NAMALWA (cell line): ENCODE measurements around the gene CAPN13.

Experiments used
- DNase-seq: peaks from one replicate; pipeline ENCODE4 v3.0.0-alpha.2; 2015; ENCODE audit warnings: low spot score

CAPN13 gene, protein sequence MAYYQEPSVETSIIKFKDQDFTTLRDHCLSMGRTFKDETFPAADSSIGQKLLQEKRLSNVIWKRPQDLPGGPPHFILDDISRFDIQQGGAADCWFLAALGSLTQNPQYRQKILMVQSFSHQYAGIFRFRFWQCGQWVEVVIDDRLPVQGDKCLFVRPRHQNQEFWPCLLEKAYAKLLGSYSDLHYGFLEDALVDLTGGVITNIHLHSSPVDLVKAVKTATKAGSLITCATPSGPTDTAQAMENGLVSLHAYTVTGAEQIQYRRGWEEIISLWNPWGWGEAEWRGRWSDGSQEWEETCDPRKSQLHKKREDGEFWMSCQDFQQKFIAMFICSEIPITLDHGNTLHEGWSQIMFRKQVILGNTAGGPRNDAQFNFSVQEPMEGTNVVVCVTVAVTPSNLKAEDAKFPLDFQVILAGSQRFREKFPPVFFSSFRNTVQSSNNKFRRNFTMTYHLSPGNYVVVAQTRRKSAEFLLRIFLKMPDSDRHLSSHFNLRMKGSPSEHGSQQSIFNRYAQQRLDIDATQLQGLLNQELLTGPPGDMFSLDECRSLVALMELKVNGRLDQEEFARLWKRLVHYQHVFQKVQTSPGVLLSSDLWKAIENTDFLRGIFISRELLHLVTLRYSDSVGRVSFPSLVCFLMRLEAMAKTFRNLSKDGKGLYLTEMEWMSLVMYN

DNA sequence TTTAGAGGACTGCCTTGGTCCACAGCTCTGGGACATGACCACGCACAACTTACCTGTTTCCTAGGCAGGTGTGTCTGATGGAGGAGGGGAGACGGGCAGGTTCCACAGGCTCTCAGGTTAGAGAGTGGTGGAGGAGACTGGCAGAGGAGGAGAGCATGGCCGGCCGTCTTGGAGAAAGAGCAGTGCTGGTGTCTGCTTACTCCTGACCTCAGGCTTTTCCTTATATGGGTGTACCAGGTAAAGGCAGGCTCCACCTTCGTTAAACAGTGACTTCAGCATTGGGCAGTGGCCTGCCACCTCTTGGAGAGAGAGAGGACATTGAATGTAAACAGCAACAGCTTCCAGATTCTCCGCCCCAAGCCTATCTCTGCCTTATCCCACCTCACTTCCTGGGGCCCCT, at the start of gene CAPN13:
Gene CAPN13 (minus strand): TSS at position 198 of the 400 bp plus-strand sequence. CDS start 20,121 bp downstream, outside the sequence.
- no peak for DNase-seq

DNA sequence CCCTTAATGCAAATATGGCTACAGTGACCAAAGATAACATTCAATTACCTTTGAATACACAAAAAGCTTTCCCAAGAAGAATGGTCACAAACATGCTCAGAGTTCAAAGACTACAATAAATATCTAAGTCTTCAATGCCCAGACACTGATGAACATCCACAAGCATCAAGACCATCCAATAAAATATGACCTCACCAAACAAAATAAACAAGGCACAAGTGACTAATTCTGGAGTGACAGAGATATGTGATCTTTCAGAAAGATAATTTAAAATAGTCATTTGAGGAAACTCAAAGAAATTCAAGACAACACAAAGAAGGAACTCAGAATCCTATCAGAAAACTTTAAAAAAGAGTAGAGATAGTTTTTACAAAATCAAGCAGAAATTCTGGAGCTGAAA, 40.6 kb upstream of the CAPN13 start:
- DNase-seq, result no peak

DNA sequence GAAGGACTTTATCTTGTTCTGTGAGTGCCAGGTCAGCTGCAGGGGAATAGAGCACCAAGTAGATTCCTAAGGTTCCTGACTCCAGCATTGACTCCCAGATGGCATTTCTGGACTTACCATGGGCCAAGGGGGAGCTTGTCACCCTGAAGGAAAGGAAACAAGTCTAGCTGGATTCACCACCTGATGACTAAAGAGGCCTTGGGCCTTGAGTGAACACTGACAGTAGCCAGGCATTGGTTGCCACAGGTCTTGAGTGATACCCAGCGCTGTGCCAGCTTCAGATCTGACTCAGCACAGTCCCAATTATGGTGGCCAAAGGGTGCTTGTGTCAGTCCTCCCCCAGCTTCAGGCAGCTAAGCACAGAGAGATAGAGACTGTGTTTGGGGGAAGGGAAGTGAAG, 40.1 kb upstream of the CAPN13 start:
- DNase-seq, result no peak

DNA sequence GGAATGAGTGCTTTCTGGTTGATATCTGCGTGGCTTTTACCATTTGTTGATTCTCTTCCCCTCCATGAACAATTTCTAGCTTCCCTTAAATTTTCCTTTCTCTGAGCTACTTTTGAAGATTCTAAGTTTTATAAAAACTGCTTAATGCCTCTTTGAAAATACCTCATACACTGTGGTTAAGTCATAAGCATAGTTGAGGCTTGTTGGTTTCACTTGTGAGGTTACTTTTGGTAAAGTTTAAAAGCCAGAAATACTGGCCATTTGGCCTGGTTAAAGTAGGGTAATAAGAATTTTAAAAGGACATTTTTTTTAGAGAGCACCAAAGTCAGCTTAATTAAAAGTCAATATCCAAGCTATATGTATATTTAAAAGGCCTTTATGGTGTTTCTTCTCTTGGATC, 21.3 kb upstream of the CAPN13 start:
- DNase-seq, result no peak

DNA sequence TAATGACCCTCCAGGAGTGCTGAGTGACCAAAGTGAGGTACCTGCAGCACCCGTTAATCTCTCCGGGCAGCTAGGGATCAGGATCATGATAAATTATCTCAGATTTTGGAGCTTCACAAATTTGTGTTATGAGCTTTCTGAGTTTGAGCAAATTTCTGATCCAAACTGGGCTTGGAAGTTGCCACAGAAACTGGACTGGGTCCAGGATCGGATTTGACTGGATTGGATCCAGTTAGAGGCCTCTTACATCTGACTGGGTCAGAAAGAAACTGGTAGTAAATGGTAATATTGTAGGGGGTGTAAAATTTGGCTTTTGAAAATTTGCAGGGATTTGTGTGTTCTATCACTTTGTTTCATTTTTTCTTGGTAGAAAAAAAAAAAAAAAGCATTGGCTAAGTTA, 19.7 kb upstream of the CAPN13 start:
- no peak for DNase-seq

GRCh38 chr2:30826481-30826880, 19.2 kb upstream of the CAPN13 start:
- no peak for DNase-seq

- no peak for DNase-seq
These were observed 16.2 kb upstream of the CAPN13 start for GRCh38 chr2:30823452-30823851.

DNA sequence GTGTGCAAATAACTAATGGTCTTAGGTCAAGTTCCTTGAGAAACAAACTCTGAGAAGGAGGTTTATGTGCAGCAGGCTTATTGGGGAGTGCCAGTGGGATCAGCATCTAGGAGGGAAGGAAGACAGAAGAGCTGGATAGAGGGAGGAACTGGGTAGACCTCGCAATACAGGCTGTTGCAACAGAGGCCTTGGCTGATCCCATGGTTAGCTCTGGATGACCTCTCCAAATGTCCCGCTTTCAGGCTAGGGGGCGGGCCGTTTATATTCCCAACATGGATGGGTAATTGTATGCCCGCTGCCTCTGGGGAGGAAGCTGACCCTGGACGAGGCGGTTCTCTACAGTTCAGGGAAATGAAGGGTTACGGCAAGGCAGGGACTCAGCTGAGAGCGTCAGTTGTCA, 14.7 kb upstream of the CAPN13 start:
- DNase-seq, result no peak

- no peak for DNase-seq
These were observed 13.3 kb upstream of the CAPN13 start for GRCh38 chr2:30820381-30821055.

DNA sequence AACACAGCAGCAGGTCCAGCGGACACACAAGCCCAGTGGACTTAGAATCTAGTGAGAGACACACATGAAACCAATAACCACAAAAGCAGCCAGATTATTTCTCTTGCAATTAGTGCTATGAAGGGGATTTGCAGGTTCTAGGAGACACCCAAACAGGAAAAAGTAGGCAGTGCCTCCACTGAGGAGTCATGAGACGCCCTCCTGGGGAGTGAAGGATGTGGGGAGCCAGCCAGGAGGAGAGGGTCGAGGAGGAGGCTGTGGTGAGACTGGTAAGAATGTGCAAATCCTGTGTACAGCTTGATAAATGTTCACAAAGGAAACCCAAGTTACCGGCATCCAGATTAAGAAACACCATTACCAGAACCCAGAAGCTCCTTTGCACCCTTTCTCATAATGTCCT, 2.7 kb upstream of the CAPN13 start:
- no peak for DNase-seq

DNA sequence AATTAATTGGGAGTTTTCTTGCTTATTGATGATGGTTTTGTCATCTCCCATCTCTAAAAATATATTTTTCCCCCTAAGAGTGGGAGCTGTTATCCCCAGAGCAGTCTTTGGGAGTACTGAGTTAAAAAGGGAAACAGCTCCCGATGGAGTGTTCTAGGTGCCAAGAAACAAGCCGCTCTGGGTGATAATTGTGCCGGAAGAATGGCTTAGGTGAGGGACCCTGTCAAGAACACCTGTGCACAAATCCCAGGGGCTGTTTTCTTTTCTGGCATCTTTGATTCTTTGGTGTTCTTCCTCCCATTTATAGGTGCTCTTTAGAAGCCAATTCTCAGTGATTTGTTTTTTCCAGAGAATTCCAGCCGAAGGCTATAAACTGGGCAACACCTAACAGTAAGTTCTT, 1.4 kb upstream of the CAPN13 start:
- no peak for DNase-seq

DNA sequence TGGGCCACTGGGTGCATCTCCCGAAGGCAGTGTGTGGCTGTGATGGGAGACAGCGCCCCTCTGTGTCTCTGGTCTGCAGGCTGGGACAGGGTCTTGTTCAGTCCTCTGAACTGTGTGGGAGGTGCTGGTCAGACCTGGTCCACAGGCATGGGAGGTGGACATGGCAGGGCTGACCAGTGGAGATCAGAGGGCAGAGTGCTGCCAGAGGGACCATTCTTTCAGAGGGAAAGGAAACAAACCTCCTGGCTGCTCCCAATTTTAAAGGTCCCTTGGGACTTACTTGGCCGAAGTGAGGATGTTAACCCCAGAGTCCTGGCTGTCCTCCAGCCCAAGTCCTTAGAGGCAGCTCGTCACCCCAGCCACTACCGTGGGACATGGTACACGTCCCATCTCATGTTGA, 4.0 kb downstream of the CAPN13 start:
- DNase-seq, result no peak

DNA sequence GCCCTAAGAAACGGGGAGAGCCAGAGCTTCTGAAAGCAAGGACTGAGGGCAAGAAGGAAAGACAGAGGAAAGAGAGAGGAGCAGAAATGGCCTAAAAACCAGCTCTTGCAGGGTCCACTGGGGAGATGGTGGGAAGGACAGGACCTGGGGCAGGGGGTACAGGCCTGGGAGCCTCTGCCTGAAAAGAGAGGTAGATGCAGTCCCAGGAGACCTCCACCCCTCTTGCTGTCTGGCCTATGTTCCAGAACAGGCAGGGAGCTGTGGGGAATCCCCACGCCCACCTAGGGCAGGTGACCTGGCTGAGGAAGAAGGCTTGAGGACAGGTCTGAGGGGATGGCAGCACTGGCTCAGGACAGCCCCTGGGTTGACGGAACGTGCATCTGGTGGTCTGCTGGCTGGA, 4.6 kb downstream of the CAPN13 start:
- no peak for DNase-seq

GRCh38 chr2:30801821-30802455, 5.3 kb downstream of the CAPN13 start:
- DNase-seq, result no peak

GRCh38 chr2:30800159-30800558, 7.1 kb downstream of the CAPN13 start:
- DNase-seq, result no peak

DNA sequence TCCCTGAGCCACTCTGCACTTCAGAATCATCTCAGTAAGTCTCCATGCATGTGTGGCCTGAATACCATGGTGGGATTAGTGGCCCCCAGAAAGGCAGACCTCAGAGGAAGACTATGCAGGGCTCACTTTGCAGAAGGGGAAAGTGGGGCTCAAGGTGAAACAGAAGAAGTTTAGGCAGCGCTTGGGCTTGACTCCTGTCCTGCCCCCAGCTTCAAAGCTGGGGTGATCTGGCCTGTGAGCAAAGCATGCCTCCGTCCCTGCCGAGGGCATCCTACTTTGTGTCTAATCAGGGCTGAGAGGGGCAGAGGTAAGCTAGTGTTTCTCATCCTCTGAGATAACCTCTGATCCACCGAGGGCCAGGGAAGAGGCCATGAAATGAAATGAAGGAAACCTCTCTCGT, 7.9 kb downstream of the CAPN13 start:
- DNase-seq, result no peak

- DNase-seq, result no peak
These were observed 8.7 kb downstream of the CAPN13 start for GRCh38 chr2:30798536-30798991.

DNA sequence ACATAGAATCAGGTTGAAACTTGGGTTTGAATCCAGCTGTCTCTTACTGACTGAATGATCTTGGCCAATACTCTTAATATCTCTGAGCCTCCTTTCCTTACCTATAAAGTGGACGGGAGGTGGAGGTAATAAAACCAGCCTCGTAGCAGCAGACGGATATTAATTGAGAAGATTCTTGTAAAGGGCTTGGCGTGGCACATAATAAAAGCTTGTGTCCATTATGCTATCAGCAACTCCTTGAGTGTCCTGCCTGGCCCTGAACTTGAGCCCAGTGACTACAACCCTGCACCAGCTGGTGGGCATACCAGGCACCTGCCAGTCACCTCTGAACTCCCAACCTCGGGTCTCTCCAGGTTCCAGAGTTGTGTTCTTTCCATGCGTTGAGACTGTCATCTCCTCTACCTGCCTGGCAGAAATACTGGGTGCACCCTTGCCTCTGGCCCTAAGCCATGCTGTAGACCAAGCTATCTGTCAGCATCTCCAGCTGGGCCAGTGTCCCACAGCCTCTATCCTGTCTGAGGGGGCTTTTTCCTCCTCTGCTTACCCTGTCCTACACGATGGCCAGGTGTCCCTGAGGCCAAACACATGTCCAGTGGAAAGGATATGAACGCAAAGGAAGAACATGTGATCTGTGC, 9.7 kb downstream of the CAPN13 start:
- DNase-seq, result no peak

DNA sequence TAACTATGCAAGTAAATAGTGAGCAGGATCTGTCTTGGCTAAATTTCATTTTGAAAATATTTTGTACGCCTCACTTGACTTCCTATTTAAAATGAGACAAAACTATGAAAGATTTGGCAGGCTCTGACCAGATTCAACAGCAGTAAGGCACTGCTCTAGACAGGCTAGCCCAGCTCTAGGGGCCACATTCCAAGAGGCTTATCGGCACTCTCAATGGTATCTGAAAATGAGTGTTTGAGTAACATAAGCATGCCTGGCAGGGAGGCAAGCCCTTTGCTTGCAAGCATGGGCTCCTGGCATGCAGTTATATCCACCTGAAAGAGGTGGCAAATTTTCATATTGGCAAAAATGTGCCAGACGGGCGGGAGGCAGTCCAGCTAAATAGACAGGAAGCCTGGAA, 10.5 kb downstream of the CAPN13 start:
- no peak for DNase-seq

- DNase-seq, result no peak
These were observed 14.7 kb downstream of the CAPN13 start for GRCh38 chr2:30792521-30792920.

GRCh38 chr2:30790879-30791278, 16.4 kb downstream of the CAPN13 start:
- no peak for DNase-seq

DNA sequence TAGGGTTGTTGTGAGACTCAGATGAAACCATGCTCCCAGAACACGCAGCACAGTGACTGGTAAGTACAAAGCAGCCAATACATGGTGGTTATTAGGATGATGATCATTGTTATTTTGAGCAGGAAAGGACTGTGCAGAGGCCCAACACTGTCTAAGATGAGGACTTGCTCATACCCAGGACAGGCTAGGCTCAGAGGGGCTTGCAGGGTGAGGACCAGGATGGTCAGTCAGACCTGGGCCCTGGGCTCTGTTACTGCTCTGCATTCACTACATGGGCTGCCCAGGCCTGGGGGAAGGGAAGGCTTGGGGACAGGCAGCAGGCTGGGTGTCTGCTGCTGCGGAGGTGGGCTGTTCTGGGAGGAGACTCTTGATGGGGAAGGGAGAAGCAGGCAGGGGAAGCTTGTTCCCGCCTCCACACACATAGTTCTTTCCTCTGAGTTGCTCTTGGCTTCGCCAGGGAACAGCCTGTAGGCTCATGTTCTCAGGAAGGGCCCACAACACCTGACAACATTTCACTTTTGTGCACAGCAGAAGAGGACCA, 17.5 kb downstream of the CAPN13 start:
- no peak for DNase-seq
